HUES6 (cell line): ENCODE data around the gene SND1.

Experiments
- H3K27ac ChIP-seq: 2 replicates; pipeline ENCODE4 v1.7.0; 2013; ENCODE audit warnings: low read depth, mild to moderate bottlenecking, low read length, inconsistent platforms
- H3K27me3 ChIP-seq: 2 replicates; pipeline ENCODE4 v1.6.1; 2013; ENCODE audit warnings: low read length; ENCODE audit not compliant: control insufficient read depth, insufficient read depth
- H3K36me3 ChIP-seq: 2 replicates; pipeline ENCODE4 v1.6.1; 2013; ENCODE audit warnings: low read length; ENCODE audit not compliant: control insufficient read depth, insufficient read depth
- H3K4me1 ChIP-seq: 2 replicates; pipeline ENCODE4 v1.6.1; 2013; ENCODE audit warnings: low read length; ENCODE audit not compliant: control insufficient read depth, insufficient read depth
- H3K4me3 ChIP-seq: 2 replicates; pipeline ENCODE4 v1.5.1; 2013; ENCODE audit warnings: low read depth, low read length
- H3K9ac ChIP-seq: one replicate; pipeline ENCODE4 v1.6.1; 2013; ENCODE audit warnings: mild to moderate bottlenecking, low read length
- H3K9me3 ChIP-seq: 2 replicates; pipeline ENCODE4 v1.6.1; 2013; ENCODE audit warnings: low read depth, low read length; ENCODE audit not compliant: control insufficient read depth, insufficient read depth

Gene SND1

DNA sequence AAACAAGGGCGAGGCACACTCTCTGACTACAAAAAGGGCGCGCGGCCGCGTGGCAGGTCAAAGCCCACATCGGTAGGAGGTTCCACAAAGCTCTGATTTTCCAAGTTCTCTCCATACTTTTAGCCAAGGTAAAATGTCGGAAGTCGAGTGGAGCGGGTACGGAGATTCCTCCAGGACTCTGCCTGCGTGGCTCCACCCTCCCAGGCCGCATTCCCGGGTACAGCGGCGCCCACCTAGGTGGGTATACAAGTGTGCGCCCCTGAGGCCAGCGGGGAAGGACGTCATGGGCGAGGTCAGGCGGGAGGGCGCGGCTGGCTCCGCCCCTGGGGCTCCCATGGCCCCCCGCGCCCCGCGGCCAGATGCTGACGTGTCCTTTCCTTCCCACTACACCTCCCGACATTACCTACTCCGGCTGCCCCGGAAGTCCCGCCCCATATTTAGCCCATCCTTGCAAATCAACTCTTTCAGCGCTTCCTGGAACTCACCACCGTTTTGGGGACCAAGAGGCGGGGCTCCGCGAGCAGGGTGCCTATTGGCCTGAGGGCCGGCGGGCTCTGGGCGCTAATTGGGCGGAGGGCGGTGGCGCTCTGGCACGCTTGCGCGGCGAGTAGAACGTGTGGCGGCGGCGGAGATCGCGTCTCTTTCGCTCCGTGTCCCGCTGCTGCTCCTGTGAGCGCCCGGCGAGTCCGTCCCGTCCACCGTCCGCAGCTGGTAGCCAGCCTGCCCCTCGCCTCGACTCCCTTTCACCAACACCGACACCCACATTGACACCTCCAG, at the start of gene SND1:
TSS of gene SND1 (plus strand) at position 639 of the 777 bp plus-strand sequence. CDS start 180 bp downstream, outside the sequence.
- no peaks in the 10 kb centered on the region for H3K27me3 ChIP-seq
- H3K27ac ChIP-seq = peak within 1 kb of the TSS; percentile 88
- peak within 1 kb of the TSS; percentile 95 for H3K9ac ChIP-seq
- peaks cover 7% of the 10 kb centered on the region; the same call in 1 of the 2 replicates for H3K36me3 ChIP-seq
- H3K9me3 ChIP-seq = no peaks in the 10 kb centered on the region
- peaks cover 29% of the 10 kb centered on the region for H3K4me1 ChIP-seq
- peak within 1 kb of the TSS; percentile 88 for H3K4me3 ChIP-seq

DNA sequence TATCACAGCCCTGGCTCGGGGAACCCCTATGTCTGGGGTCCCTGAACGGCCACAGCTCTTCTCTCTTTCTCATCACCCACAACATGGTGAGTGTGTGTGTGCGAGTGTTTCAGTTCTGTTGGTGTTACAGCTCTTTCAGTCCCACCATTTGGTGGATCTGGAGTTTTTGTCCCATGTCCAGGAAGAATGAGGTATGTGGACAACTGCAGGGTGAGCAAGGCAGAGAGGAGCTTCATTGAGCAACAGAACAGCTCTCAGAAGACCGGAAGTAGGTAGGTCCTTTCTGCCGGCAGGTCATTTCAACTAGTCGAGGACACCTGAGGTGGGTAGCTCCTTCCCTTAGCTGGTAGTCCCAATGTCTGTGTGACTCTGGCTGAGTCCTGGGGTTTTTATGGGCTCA, 43.5 kb upstream of the SND1 start:
- H3K9me3 ChIP-seq = peaks cover 6% of the 10 kb centered on the region; the same call in 1 of the 2 replicates
- H3K27ac ChIP-seq = no peak overlapping the region
- no peak overlapping the region for H3K9ac ChIP-seq
- H3K4me3 ChIP-seq = no peak overlapping the region
- H3K27me3 ChIP-seq = peaks cover 12% of the 10 kb centered on the region
- no peaks in the 10 kb centered on the region for H3K4me1 ChIP-seq
- no peaks in the 10 kb centered on the region for H3K36me3 ChIP-seq

DNA sequence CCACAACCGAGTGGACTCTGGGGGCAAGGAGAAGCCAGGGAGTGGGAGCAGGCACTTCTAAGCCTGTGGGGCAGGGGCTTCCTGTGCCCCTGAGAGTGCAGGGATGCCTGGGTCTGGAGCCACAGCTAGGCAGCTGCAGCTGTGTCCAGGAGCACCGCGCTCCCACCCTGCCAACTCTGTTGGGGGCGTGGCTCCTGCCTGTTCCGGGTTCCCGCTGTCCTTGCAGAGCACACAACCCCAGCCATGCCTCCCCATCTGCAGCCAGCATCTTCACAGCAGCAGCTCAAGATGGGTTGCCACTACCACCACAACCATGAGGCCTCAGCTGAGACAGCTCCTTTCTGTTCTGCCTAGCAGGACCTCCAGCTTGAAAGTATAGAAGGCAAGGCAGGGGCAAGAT, 42.7 kb upstream of the SND1 start:
- Histone ChIP-seq H3K4me3 (no peak overlapping the region), H3K9ac (no peak overlapping the region), H3K36me3 (no peaks in the 10 kb centered on the region), H3K4me1 (no peaks in the 10 kb centered on the region), H3K9me3 (peaks cover 6% of the 10 kb centered on the region; the same call in 1 of the 2 replicates), H3K27ac (no peak overlapping the region), H3K27me3 (peaks cover 19% of the 10 kb centered on the region)

DNA sequence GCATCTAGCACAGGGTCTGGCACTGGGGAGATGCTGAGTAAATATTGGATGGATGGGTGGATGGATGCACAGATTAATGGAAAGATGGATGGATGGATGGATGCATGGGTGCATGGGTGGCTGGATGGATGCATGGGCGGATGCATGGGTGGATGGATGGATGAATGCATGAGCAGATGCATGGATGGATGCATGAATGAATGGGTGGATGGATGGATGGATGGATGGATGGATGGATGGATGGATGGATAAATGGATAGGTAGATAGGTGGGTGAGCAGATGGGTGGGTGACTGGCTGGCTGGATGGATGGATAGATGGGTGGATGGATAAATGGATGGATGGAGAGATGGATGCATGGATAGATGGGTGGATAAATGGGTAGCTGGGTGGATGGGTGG, 39.7 kb upstream of the SND1 start:
- peaks cover 6% of the 10 kb centered on the region; the same call in 1 of the 2 replicates for H3K9me3 ChIP-seq

DNA sequence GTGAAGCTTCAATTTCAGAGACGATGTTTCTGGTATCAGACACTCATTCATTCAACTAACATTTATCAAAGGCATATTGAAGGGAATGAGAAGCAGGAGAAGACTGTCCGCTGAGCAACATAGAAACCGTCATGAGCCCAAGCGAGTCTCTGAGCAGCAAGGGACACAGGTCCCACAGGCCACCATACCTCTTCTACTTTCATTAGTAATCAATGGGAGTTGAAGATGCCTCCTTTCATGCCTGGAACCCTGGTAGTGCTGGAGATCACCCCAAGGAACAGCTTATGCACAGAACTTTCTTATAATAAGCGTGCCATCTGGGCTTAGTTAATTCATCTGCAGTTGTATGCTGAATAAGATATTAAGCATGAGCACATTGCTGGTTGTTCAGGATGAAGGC, 35.3 kb upstream of the SND1 start:
- Histone ChIP-seq H3K36me3 (no peaks in the 10 kb centered on the region), H3K9ac (no peak overlapping the region), H3K27me3 (peaks cover 83% of the 10 kb centered on the region), H3K4me3 (no peak overlapping the region), H3K9me3 (no peaks in the 10 kb centered on the region), H3K27ac (no peak overlapping the region), H3K4me1 (peaks cover 4% of the 10 kb centered on the region; the same call in 1 of the 2 replicates)

More for the DNA sequence above, 39.7 kb upstream of the SND1 start:
- Histone ChIP-seq H3K27ac (no peak overlapping the region), H3K4me3 (no peak overlapping the region), H3K4me1 (peaks cover 4% of the 10 kb centered on the region; the same call in 1 of the 2 replicates), H3K36me3 (no peaks in the 10 kb centered on the region), H3K27me3 (peaks cover 49% of the 10 kb centered on the region), H3K9ac (no peak overlapping the region)

DNA sequence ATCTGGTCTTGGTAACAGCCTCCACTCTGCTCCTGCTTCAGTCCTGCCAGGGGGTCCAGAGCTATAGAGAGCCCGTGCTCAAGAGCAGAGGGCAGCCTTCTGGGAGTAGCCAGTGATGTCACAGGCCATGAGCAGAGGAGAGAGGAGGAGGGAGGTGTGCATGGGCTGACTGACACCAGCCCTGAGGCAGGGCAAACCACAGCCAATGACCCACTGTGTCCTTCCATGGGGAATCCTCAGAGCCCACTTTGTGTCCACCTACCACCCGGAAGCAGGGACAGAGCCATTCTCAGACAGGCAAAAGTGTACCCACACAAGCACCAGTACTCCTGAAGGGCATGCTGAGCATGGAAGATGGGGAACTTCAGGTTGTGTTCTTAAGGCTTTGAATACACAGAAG, 34.0 kb upstream of the SND1 start, which contains the start of gene PAX4:
TSS of gene PAX4 (minus strand) at position 101 of the 400 bp plus-strand sequence. CDS start 2,214 bp downstream, outside the sequence.
- no peak within 1 kb of the TSS for H3K4me3 ChIP-seq
- H3K4me1 ChIP-seq = peaks cover 4% of the 10 kb centered on the region; the same call in 1 of the 2 replicates
- H3K9ac ChIP-seq = no peak within 1 kb of the TSS
- H3K36me3 ChIP-seq = no peaks in the 10 kb centered on the region
- no peak within 1 kb of the TSS for H3K27ac ChIP-seq
- no peaks in the 10 kb centered on the region for H3K9me3 ChIP-seq
- H3K27me3 ChIP-seq = peaks cover 80% of the 10 kb centered on the region

DNA sequence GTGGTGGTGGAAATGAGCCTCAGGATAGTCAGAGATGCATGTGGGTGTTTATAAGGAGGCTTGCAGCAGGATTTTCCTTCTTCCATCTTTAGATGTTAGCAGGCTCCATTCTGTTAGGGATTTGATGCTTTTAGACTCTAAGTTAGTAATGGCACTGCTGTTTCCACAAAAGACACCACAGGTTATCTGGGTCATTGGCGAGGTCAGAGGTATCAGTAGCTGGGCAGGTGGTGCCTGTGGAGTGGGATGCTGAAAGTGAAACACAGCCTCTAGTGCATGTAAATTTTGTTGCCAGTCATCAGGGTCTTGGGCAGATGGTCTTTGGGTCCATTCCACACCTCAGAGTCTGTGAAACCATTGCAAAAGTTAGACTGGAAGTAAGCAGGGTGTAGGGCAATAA, 33.2 kb upstream of the SND1 start:
- peaks cover 73% of the 10 kb centered on the region for H3K27me3 ChIP-seq
- no peaks in the 10 kb centered on the region for H3K36me3 ChIP-seq
- H3K9ac ChIP-seq = no peak overlapping the region

DNA sequence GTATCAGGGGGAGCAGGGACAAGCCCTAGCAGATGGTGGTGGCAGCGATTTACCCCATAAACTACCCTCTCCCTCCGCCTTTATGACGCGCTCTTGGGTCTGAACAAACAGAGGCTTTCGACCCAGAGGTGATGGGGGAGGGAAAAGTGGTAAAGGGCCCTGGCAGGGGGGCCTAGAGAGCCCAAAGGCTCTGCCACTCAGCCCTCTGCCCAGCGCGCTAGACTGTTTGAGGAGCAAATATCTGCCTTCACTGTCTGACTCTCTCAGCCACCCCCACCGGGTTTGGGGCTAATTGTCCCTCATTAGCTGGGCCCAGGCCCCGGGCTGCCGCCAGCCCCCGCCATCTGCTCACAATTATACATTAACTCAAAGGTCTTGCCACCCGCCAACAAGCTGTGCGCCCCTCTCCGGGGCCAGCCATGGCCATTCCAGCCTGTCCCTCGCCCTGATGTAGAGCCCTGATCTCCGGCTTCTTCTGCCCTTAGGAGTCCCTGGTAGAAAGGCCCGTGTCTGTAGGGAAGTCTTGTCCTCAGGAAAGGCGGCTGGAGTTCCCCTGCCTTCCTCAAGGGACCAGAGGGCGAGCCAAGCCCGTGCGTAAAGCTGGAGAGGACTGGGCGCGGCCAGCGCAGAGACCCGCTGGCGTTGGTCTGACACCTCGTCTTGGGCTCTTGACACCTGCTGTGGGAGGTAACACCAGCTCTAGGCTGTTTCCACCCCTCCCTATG, 32.2 kb upstream of the SND1 start:
- Histone ChIP-seq H3K9me3 (no peaks in the 10 kb centered on the region), H3K36me3 (no peaks in the 10 kb centered on the region), H3K4me1 (peaks cover 4% of the 10 kb centered on the region; the same call in 1 of the 2 replicates), H3K9ac (no peak overlapping the region), H3K4me3 (peak overlapping the region; percentile 62), H3K27ac (no peak overlapping the region), H3K27me3 (peaks cover 63% of the 10 kb centered on the region)

More for the DNA sequence above, 33.2 kb upstream of the SND1 start:
- Histone ChIP-seq H3K27ac (no peak overlapping the region), H3K4me3 (no peak overlapping the region), H3K9me3 (no peaks in the 10 kb centered on the region), H3K4me1 (peaks cover 4% of the 10 kb centered on the region; the same call in 1 of the 2 replicates)

DNA sequence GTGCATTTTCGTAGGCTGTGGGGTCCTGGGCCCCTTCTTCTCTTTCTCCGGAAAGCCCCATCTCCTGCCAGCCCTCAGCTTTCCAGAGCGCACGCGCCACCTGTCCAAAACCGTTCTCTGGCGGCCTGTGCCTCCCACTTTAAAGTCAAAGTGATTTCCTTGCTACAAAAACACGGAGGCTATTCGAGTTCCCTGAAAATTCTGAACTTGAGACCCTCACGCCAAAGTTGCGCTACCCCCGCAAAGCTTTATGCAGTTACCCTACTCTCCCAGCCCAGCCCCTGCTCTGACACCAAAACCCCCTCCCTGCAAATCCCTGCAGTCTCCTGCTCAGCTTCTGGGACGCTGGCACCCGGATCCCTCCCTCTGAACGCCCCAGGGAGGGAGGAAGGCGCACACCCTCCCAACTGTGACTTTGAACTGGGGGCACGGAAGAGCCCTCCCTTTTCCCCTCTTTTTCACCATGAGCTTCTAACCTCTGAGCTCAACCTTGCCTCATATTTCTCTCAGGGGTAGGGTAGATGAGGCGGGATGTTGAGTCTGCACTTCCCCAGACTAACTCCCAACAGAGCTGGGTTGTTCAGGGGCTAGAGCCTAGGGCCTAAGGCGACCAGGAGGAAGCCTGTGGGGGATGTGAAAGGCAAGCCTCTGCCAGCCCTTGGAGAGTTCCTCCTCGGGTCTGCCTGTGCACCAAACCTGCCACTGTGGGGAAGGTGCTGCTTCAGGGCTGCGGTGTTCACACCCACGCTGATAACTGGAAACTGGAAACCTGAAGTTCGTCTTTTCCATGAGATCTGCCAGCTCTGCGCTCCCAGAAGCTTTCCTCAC, 31.4 kb upstream of the SND1 start:
- no peaks in the 10 kb centered on the region for H3K9me3 ChIP-seq
- no peak overlapping the region for H3K27ac ChIP-seq
- H3K27me3 ChIP-seq = peaks cover 55% of the 10 kb centered on the region
- peak overlapping the region; percentile 3 for H3K9ac ChIP-seq
- peak overlapping the region; percentile 62 for H3K4me3 ChIP-seq
- no peaks in the 10 kb centered on the region for H3K36me3 ChIP-seq
- peaks cover under 1% of the 10 kb centered on the region; the same call in 1 of the 2 replicates for H3K4me1 ChIP-seq

DNA sequence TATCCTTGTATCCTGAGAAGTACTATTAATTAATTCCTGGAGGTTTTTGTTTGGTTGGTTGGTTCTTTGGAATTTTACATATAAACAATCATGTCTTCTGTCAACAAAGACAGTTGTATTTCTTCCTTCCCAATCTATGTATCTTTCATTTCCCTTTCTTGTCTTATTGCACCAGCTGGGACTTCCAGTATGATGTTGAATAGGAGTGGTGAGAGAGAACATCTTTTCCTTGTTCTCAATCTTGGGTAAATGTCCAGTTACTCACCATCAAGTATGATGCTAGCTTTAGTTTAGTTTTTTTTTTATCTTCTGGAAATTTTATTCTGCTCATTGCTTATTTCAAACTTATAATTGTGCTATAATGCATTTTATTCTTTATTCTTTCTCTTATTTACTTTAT, 26.7 kb upstream of the SND1 start:
- peaks cover 8% of the 10 kb centered on the region for H3K27me3 ChIP-seq
- no peak overlapping the region for H3K9ac ChIP-seq
- no peak overlapping the region for H3K27ac ChIP-seq
- H3K9me3 ChIP-seq = no peaks in the 10 kb centered on the region
- 0 out of 2 replicates have a peak, but pooled peaks cover 5% of the 10 kb centered on the region for H3K4me1 ChIP-seq
- no peak overlapping the region for H3K4me3 ChIP-seq
- no peaks in the 10 kb centered on the region for H3K36me3 ChIP-seq
